SH-SY5Y (cell line): ENCODE results near the gene MBD3.

Experiments
- GATA2 ChIP-seq: IDR thresholded peaks from 2 replicates; pipeline ENCODE4 v1.6.1; 2011; ENCODE audit warnings: mild to moderate bottlenecking, low read depth, low read length
- GATA3 ChIP-seq: IDR thresholded peaks from 2 replicates; pipeline ENCODE4 v1.6.1; 2011; ENCODE audit warnings: low read depth, mild to moderate bottlenecking, low read length, moderate library complexity

MBD3 gene

DNA sequence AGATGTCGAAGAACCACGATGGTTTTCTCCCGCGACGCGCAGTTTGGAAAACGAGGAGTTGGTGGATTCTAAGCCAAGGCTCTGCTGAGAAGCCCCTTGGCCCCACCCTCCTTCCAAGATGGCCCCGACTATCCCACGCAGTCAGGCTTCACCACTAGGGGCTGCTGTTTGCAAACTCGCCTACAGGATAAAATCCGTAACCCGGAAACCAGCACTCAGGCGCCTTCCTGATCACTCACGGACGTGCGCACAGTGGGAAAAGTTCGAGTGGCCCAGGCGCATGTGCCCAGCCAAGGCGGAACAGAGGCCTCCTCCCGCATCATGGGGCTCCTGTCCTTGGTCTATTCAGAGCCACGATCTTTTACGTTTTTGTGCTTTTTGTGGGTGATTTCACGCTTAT is 31.8 kb upstream of the MBD3 start:
- no peak for TF ChIP-seq GATA2
- TF ChIP-seq GATA3, result no peak

DNA sequence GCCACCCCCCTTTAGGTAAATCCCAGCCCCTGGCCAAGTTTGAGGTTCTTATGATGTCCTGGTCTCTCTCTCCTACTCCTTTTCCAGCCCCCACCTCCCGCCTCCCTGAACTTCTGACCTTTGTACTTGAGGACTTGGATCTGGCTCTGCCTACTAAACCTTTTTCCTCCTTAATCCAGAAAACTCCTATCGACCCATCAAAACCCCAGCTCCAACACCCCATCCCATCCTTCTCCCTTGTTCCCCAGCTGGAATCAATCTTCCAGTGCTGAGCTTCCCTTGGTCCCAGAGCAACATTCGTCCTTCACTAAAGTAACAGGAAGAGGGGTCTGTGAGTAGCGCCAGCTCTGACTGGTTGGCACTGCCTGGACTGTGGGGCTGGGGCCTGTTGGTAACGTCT is 29.9 kb upstream of the MBD3 start:
- TF ChIP-seq GATA3 (no peak), GATA2 (no peak)

DNA sequence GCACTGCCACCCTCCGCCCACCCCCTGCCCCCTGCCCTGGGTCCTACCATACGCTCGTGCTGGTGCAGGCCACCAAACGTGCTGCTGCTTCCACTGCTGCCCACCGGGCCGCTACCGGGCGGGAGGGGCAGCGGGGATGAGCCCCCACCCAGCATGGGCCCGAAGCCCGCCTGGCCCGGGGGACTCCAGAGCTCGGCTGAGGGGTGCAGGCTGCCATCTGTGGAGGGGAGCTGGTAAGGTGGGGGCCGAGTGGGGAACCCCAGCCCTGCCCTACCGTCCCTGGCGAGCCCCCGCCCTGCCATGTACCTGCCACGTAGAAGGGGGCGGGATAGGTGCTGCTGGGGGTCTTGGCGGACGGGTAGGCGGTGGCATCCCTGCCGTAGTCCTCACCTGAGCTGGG is 29.3 kb upstream of the MBD3 start:
- TF ChIP-seq GATA2 (no peak), GATA3 (no peak)

DNA sequence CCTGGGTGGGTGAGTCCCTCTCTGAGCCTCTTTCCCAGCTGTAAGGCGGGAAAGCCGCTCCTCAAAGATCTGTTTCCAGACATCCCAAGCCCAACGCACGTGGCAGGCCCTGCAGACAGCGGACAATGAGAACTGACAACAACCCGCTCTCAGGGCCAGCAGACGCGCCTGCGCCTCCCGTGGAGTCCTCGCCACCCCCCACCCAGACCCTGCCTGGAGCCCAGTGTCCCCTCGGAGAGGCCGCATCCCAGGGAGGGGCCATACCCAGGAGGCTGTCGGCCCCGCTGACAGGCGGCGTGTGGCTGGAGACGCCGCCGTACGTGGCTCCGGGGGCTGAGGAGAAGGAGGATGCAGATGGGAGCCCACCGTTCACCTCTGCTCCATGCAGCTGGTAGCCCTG is 28.9 kb upstream of the MBD3 start:
- no peak for TF ChIP-seq GATA2
- TF ChIP-seq GATA3, result no peak

DNA sequence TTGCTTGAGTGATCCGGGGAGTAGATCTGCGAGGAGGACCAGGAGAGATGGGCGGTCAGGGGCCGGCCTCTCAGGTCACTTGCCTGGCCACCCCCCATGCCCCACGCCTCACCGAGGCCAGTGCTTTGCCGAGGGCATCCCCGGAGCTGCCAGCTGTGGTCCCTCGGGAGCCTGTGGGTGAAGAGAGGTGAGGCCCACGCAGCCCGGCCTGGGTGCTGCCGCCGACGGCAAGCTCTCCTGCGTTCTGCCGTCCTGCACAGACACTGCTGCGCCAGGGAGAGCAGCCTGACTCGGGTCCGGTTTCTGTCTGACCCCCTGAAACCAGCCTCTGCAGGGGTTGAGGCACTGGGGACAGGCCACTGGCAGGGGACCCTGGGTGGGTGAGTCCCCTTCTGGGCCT is 28.4 kb upstream of the MBD3 start:
- TF ChIP-seq GATA2 (no peak), GATA3 (no peak)

DNA sequence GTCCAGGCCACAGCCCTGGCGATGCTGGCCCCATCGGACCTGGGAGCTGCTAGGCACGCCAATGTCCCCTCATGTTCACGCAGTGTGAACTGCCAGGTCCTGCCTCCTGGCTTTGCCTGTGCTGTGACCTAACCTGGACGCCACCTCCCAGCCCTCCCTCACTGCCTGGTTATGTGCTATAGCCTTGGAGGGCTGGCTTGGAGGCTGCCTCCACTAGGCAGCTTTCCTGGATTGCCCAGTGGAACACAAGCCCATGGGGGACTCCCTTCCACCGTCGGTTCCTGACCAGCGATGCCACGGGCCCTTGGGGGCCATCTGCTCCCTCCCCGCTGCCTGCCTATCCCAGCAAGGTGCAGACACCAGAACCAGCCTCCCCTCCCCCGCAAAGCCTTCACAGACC is 27.8 kb upstream of the MBD3 start:
- TF ChIP-seq GATA2, result no peak
- TF ChIP-seq GATA3, result no peak

DNA sequence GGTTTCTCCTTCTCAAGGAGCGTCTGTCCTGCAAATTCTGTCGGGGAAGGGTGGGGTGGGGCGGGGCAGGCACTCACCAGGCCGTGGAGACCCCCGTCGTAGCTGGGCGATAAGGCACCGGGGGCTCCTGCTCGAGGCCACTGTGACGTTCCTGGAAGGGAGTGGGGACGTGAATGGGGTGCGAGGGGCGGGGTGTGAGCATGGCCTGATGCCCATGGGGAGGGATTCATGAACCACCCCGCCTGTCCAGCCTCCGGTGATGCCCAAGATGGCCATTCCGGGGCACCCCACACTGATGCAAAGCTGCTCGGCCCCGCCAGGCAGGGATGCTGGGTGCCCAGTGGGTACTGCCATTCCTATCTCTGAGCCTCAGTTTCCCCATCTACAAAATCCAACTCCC is 27.0 kb upstream of the MBD3 start:
- TF ChIP-seq GATA2 (no peak), GATA3 (no peak)

DNA sequence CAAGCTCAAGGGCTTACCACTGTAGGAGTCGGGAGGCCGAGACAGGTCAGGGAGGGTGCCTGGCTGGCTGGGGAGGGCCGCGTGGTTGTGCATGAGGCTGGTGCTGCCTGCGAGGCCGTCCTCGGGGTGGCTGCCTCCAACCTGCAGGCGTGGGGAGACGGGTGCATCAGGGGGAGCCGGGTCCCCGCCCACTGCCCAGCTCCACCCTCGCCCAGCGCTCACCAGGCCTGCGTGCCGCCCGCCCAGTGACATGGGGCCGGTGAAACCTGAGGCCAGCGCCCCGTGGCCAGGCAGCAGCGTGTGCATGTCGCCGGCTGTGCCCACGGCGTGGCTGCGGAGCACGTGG is 26.4 kb upstream of the MBD3 start:
- TF ChIP-seq GATA3 (no peak), GATA2 (no peak)

DNA sequence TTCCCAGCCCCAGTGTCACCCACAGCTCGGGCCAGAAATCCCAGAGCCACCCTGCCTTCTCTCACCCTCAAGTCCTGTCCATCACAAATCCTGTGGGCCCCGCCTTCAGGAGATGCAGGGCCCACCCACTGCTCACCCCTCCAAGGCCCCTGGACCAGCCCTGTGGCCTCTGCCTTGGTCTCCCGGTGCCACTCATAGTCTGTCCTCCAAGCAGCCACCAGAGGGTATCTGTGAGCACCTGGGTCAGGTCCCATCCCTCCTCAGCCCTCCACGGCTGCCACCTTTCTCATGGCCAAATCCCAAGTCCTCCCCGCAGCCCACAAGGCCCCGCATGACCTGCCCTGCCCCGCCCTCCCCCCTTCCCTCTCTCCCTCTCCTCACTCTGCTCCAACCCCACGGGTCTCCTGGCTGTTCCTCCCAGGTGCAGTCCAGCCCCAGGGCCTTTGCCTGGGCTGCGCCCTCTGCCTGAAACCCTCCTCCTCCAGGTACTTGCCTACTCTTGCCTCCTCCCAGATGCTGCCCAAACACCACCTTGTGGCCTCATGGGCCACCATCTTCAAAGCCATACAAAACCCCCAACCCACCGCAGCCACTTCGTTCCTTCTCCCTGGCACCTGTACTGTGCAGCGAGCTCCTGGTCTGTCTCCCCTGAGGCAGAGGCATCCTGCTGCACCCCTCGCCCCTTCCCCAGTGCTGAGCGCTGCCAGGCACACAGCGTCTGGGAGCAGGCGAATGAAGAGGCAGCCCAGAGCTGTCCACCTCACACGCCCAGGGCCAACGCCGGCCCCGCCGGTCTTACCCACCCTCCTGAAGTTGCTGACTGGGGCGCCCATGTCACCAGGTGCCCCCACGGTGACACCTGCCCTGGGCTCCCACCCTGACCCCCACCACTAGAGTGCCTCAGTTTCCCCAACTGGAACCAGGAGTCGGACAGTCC is 25.8 kb upstream of the MBD3 start:
- TF ChIP-seq GATA3 (no peak), GATA2 (no peak)

DNA sequence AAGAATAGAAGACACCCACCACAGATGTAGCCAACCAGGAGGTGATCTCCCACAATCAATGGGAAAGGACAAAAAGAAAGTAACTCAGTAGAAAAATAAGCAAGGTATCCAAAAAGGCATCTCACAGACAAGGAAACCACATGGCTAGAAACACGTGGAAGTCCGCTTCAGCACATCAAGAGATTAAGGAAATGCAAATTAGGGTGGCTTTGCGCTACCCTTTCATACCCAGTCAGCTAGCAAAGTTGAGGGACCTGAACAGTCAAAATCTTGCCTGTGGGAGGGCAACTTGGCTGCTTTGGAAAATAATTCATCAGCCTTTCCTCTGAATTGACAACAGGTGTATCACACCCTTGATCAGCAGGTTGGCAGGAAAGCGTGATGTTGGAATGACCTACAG is 24.2 kb upstream of the MBD3 start:
- TF ChIP-seq GATA3 (no peak), GATA2 (no peak)

DNA sequence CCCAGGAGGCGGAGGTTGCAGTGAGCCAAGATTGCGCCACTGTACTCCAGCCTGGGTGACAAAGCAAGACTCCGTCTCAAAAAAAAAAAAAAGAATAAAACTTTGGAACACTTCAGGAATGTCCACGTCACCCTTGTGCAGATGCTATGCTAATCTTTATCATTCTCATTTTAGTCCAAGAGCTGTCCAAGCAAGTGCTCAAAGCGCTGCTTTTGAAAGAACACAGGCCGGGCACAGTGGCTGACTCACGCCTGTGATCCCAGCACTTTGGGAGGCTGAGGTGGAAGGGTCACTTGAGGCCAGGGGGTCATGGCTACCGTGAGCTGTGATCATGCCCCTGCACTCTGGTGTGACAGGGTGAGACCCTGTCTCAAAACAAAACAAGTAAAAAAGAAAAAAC is 23.7 kb upstream of the MBD3 start:
- TF ChIP-seq GATA2 (no peak), GATA3 (no peak)

DNA sequence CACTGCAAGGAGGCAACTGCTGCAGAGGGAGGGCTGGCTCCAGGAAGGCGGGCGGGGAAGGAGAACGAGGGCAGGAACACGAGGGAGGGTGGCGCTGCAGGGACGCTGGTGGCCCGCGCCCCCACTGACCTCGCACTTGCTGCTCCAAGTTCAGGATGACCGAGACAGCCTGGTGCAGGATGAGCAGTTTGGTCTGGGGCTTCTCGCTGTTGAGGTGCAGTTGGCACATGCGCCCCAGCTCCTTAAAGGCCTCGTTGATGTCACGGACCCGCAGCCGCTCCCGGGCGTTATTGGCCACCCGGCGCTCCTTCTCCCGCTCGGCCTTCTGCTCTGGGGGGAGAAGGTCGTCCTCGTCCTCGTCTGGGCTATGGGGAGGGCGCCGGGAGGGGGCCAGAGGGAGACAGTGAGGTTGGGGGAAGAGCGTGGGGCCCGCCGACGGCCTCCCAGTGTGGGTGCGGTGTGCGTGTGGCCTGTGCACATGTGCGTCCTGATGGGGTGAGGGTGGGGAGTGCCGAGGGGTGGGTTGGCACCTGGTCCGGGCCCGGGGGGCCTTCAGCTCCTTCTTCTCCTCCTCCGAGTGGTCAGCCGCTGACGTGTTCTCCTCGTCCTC is 22.6 kb upstream of the MBD3 start:
- no peak for TF ChIP-seq GATA3
- TF ChIP-seq GATA2, result no peak

DNA sequence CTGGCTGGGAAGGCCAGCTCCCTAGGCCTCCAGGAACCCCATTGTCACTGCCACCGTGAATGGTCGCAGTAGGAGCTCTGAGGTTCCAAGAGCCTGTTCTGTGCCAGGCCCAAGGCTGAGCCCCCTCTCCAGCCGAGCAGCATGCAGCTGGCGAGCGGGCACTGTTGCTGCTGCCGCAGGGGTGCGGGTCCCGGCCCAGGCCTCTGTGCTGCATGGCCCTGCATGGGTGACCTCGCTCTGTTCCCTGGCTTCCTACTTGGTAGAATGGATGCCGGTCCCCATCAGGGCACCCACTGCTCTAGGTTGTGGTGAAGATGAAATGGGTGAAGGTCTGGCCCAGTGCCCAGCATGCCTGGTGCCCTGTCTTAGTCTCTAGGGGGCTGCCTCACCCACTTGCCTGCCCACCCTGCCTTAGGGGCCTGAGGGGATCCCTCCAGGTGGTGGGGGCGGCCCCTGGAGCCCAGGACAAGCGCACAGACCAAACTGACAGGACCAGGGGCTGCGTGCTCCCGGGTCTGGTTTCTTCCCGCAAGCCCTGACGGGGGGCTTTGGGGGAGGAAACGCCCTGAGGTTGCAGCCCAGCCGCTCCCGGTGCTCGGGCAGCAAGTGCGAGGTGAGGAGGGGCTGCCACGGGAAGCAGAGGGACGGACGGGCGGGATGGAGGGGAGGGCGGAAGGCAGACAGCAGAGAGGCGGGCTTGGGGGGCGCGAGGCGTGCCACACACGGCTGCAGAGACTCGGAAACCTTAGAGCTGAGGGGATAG is 21.3 kb upstream of the MBD3 start:
- TF ChIP-seq GATA3 (no peak), GATA2 (no peak)

DNA sequence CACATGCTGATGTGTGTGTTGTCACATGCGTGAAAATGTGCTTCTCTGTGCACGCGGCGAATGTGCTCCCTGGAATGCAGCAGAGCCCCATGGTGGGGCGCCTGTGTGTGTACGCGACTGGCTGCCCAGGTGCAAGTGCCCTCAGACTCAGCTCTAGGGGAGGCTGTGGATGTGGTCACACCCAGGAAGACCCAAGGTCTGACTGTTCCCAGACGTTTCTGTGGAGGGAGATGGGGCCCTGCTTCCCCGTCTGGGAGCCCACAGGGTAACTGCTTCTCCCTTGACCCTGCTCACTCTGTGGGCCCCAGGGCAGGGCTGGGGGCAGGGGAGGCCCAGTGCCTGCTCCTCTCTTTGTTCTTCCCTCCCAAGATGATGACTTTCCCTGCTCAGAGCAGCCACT is 20.5 kb upstream of the MBD3 start:
- TF ChIP-seq GATA3, result no peak
